GM12801 (cell line): ENCODE results near the gene ZNF770.

Experiments used
- CTCF ChIP-seq: IDR thresholded peaks from one replicate; pipeline ENCODE4 v1.5.1; 2011; ENCODE audit warnings: control low read depth; ENCODE audit not compliant: insufficient read length; ENCODE audit errors: extremely low read depth

The ZNF770 gene, protein sequence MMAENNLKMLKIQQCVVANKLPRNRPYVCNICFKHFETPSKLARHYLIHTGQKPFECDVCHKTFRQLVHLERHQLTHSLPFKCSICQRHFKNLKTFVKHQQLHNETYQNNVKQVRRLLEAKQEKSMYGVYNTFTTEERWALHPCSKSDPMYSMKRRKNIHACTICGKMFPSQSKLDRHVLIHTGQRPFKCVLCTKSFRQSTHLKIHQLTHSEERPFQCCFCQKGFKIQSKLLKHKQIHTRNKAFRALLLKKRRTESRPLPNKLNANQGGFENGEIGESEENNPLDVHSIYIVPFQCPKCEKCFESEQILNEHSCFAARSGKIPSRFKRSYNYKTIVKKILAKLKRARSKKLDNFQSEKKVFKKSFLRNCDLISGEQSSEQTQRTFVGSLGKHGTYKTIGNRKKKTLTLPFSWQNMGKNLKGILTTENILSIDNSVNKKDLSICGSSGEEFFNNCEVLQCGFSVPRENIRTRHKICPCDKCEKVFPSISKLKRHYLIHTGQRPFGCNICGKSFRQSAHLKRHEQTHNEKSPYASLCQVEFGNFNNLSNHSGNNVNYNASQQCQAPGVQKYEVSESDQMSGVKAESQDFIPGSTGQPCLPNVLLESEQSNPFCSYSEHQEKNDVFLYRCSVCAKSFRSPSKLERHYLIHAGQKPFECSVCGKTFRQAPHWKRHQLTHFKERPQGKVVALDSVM

GRCh38 chr15:34988027-34988902, at the start of gene ZNF770:
ZNF770 (minus strand) TSS chr15:34988287; CDS start chr15:34983434, 4,853 bp downstream.
- TF ChIP-seq CTCF: no peak

DNA sequence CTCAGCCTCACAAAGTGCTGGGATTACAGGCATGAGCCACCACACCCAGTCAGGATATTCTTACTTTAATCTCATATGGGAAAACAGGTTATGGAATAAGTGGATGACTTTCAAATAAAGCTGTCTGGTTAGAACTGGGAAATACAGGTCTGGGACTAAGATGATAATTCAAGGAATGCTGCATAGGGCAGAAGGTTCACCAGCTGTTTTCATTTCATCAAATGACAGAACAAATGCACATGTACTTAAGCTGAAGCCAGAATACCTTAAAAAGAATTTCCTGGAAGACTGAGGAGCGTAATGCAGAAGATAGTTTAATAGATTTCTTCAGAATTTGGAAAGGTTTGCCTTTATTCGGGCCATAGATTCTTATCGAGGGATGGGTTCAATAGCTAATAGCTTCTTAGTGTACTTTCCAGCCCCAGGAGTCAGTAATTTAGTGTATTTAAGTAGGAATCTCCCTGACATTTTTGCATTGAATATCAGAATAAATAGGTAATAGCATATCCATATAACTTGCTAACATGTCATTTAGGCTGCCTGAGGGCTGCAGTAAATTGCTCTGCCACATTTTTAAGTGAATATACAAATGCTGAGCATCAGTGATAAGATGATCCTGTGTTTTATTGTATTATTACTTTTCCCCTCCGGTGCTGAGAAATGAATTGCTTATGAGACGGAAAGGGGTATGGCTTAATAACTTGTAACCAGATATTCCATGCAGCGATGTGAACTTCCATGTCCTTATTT, 40.3 kb upstream of the ZNF770 start:
- TF ChIP-seq CTCF: no peak

GRCh38 chr15:35023804-35024203, 35.7 kb upstream of the ZNF770 start:
- TF ChIP-seq CTCF: no peak

DNA sequence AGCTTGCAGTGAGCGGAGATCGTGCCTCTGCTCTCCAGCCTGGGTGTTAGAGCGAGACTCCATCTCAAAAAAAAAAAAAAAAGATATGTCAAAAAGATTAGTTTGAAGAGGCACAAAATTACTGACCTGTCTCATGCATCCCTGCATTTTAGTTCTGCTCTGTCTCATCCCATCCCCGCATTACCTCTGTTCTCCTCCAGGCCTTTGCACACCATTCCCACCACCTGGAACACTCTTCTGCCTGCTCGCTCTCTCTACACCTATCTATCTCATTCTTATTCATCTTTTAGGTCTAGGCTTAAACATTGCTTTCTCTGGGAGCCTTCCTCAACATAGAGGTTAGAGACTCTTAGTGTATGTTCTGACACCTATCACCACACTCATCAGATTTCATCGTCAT, 32.9 kb upstream of the ZNF770 start:
- TF ChIP-seq CTCF: no peak

DNA sequence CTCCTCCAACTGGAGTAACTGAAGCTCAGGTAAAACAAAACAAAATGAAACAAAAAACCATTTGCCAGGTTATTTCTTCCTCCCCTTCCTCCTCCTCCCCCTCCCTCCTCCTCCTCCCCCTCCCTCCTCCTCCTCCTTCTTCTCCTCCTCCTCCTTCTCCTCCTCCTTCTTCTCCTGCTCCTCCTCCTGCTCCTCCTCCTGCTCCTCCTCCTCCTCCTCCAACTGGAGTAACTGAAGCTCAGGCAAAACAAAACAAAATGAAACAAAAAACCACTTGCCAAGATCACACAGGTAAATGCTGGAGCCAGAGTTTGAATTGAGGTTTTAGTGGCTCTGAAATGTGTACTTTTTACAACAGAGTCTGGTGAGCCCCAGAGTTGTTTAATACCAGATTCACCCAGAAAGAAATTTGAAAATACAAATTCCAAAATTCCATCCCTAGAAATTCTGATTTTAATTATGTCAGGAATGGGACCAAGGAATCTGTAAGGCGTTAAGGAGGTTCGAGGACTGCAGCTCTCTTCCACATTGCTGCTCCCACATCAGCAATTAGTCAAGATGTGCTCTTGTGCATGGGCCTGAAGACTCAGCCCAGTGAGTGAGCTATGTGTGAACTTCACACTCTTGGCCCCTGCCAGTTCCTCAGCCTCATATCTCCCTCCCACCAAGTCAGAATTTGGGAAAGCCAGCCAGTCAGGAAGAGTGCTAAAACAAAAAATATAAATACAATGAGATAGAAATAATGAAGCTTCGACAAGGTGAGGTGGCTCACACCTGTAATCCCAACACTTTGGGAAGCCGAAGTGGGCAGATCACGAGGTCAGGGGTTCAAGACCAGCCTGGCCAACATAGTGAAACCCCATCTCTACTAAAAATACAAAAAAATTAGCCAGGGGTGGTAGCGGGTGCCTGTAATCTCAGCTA, 31.6 kb upstream of the ZNF770 start:
- TF ChIP-seq CTCF: no peak

DNA sequence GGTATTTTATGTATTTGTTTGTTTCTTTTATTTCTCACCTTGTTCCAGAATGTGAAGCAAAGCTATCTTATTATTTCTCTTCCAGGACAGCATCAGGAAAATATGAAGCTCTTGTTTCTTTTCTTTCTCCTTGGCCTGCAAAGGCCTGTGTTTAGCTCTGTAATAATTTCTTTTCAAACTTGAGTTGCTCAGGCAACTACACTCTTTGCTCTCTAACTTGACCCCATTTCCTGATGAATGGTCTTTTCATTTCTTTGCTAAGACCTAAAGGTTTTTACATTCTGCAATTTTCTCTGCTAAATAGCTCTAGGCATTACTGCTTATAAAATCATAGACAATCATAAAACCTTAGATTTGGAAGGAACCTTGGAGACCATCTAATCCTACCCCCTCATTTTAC, 26.2 kb upstream of the ZNF770 start:
- no peak for TF ChIP-seq CTCF
